Neural progenitor cell (in vitro differentiated cells): Measurements from ENCODE around the gene WWOX. TPM values are rescaled to one million over a fixed set of nuclear protein-coding genes. Genes with fewer than 3 reads are reported as not detected.
A peak's percentile ranks its signal among the peaks of the same experiment; 100 is the strongest.

Experiments used
- DNase-seq: peaks from one replicate; pipeline ENCODE4 v3.0.0-alpha.2; 2016; ENCODE audit warnings: low spot score
- H2AFZ ChIP-seq: fragments of 200-600 bp; sonication (generic); replicated peaks from 2 replicates; pipeline ENCODE4 v1.6.1; 2016; ENCODE audit warnings: antibody characterized with exemption
- H3F3A ChIP-seq: fragments of 200-600 bp; sonication (generic); 2 replicates; pipeline ENCODE4 v1.6.1; 2016; ENCODE audit warnings: antibody characterized with exemption, low read depth
- H3K27ac ChIP-seq: fragments of 200-600 bp; sonication (generic); 2 replicates; pipeline ENCODE4 v1.5.1; 2016; ENCODE audit warnings: mild to moderate bottlenecking
- H3K27me3 ChIP-seq: fragments of 200-600 bp; sonication (generic); 2 replicates; pipeline ENCODE4 v1.6.1; 2016; ENCODE audit warnings: mild to moderate bottlenecking, moderate library complexity
- H3K36me3 ChIP-seq: fragments of 200-600 bp; sonication (generic); 2 replicates; pipeline ENCODE4 v1.5.1; 2016
- H3K4me1 ChIP-seq: fragments of 200-600 bp; sonication (generic); 2 replicates; pipeline ENCODE4 v1.6.1; 2016; ENCODE audit warnings: mixed run types
- H3K4me2 ChIP-seq: fragments of 200-600 bp; sonication (generic); 2 replicates; pipeline ENCODE4 v1.6.1; 2016
- H3K4me3 ChIP-seq: fragments of 200-600 bp; sonication (generic); 2 replicates; pipeline ENCODE4 v1.5.1; 2016
- H3K79me2 ChIP-seq: fragments of 200-600 bp; sonication (generic); 2 replicates; pipeline ENCODE4 v1.6.1; 2016; ENCODE audit warnings: low read depth
- H3K9ac ChIP-seq: fragments of 200-600 bp; sonication (generic); 2 replicates; pipeline ENCODE4 v1.6.1; 2016
- H3K9me3 ChIP-seq: fragments of 200-600 bp; sonication (generic); 2 replicates; pipeline ENCODE4 v1.5.1; 2016; ENCODE audit warnings: low read depth
- H4K20me1 ChIP-seq: fragments of 200-600 bp; sonication (generic); 2 replicates; pipeline ENCODE4 v1.6.1; 2016; ENCODE audit warnings: low read depth
- H3K27ac Mint-ChIP-seq: 3 replicates; pipeline ENCODE4 v1.8.0; 2021; ENCODE audit warnings: mixed read lengths
- H3K27me3 Mint-ChIP-seq: 2 replicates; pipeline ENCODE4 v1.8.0; 2022; ENCODE audit warnings: low read depth, mild to moderate bottlenecking, inconsistent platforms, moderate library complexity, mixed read lengths; ENCODE audit not compliant: insufficient read depth
- H3K36me3 Mint-ChIP-seq: 3 replicates; pipeline ENCODE4 v1.8.0; 2021; ENCODE audit warnings: mixed read lengths
- H3K4me1 Mint-ChIP-seq: 3 replicates; pipeline ENCODE4 v1.8.0; 2021; ENCODE audit warnings: mixed read lengths
- H3K4me3 Mint-ChIP-seq: 3 replicates; pipeline ENCODE4 v1.8.0; 2021; ENCODE audit warnings: mild to moderate bottlenecking, moderate library complexity, mixed read lengths
- H3K9me3 Mint-ChIP-seq: 3 replicates; pipeline ENCODE4 v1.8.0; 2020; ENCODE audit warnings: mixed read lengths
- EZH2 ChIP-seq: fragments of 200-600 bp; sonication (generic); IDR thresholded peaks from 2 replicates; pipeline ENCODE4 v1.6.1; 2017; ENCODE audit warnings: antibody characterized with exemption, mild to moderate bottlenecking, moderate library complexity
- EZH2phosphoT487 ChIP-seq: fragments of 200-600 bp; sonication (generic); IDR thresholded peaks from 2 replicates; pipeline ENCODE4 v1.6.1; 2017; ENCODE audit warnings: antibody characterized with exemption
- total RNA-seq: library from RNA; depleted of rRNA; stranded (reverse); fragments of >200 nt; gene quantifications from 2 replicates; pipeline ENCODE4 v1.2.3, GENCODE V29; 2015; ENCODE audit warnings: low replicate concordance
- TF ChIP-seq, protein P1 (sequence below): fragments of 200-600 bp; sonication (generic); IDR thresholded peaks from 2 replicates; pipeline ENCODE4 v1.5.1; 2017; ENCODE audit warnings: antibody characterized with exemption, mild to moderate bottlenecking

The WWOX gene
- total RNA-seq, 1 donor from 2014 or later, result 63.7 TPM

GRCh38 chr16:78309763-78310162 is 210.3 kb downstream of the WWOX start:
- H3K79me2 ChIP-seq, result no peaks in the 10 kb centered on the region
- H3K27me3 ChIP-seq, result no peaks in the 10 kb centered on the region
- no peaks in the 10 kb centered on the region for H4K20me1 ChIP-seq
- peaks cover 35% of the 10 kb centered on the region for H3K4me1 ChIP-seq
- TF ChIP-seq EZH2phosphoT487 (no peak), EZH2 (no peak)
- TF ChIP-seq, protein P1, sequence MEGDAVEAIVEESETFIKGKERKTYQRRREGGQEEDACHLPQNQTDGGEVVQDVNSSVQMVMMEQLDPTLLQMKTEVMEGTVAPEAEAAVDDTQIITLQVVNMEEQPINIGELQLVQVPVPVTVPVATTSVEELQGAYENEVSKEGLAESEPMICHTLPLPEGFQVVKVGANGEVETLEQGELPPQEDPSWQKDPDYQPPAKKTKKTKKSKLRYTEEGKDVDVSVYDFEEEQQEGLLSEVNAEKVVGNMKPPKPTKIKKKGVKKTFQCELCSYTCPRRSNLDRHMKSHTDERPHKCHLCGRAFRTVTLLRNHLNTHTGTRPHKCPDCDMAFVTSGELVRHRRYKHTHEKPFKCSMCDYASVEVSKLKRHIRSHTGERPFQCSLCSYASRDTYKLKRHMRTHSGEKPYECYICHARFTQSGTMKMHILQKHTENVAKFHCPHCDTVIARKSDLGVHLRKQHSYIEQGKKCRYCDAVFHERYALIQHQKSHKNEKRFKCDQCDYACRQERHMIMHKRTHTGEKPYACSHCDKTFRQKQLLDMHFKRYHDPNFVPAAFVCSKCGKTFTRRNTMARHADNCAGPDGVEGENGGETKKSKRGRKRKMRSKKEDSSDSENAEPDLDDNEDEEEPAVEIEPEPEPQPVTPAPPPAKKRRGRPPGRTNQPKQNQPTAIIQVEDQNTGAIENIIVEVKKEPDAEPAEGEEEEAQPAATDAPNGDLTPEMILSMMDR, result no peak
- H3K27ac Mint-ChIP-seq, result no peak overlapping the region
- no peak overlapping the region for H2AFZ ChIP-seq
- no peaks in the 10 kb centered on the region for H3K36me3 Mint-ChIP-seq
- H3K27me3 Mint-ChIP-seq, result peaks cover 3% of the 10 kb centered on the region
- H3K9me3 Mint-ChIP-seq, result no peaks in the 10 kb centered on the region
- H3K36me3 ChIP-seq, result no peaks in the 10 kb centered on the region
- no peak overlapping the region for H3K27ac ChIP-seq
- H3K4me3 ChIP-seq, result no peak overlapping the region
- no peak overlapping the region for H3K4me2 ChIP-seq
- no peaks in the 10 kb centered on the region for H3F3A ChIP-seq
- no peak for DNase-seq
- H3K9me3 ChIP-seq, result no peaks in the 10 kb centered on the region
- H3K9ac ChIP-seq, result no peak overlapping the region
- H3K4me1 Mint-ChIP-seq, result peaks cover 34% of the 10 kb centered on the region
- H3K4me3 Mint-ChIP-seq, result no peak overlapping the region

GRCh38 chr16:78310196-78310595 is 210.7 kb downstream of the WWOX start:
- Mint-ChIP-seq H3K4me1 (peaks cover 36% of the 10 kb centered on the region), H3K9me3 (no peaks in the 10 kb centered on the region), H3K4me3 (no peak overlapping the region), H3K36me3 (no peaks in the 10 kb centered on the region), H3K27ac (no peak overlapping the region), H3K27me3 (peaks cover 3% of the 10 kb centered on the region)
- no peak overlapping the region for H3K9ac ChIP-seq
- no peak overlapping the region for H3K27ac ChIP-seq
- no peak overlapping the region for H3K4me2 ChIP-seq
- H3K27me3 ChIP-seq, result no peaks in the 10 kb centered on the region
- no peak overlapping the region for H3K4me3 ChIP-seq
- no peaks in the 10 kb centered on the region for H3F3A ChIP-seq
- no peaks in the 10 kb centered on the region for H3K36me3 ChIP-seq
- no peaks in the 10 kb centered on the region for H3K79me2 ChIP-seq
- H3K4me1 ChIP-seq, result peaks cover 35% of the 10 kb centered on the region
- no peak for TF ChIP-seq EZH2
- TF ChIP-seq EZH2phosphoT487, result no peak
- TF ChIP-seq, protein P1, result no peak
- no peaks in the 10 kb centered on the region for H4K20me1 ChIP-seq
- no peaks in the 10 kb centered on the region for H3K9me3 ChIP-seq
- no peak for DNase-seq
- no peak overlapping the region for H2AFZ ChIP-seq

GRCh38 chr16:78310990-78311561 is 211.6 kb downstream of the WWOX start:
- no peak for TF ChIP-seq EZH2phosphoT487
- TF ChIP-seq, protein P1, result no peak
- TF ChIP-seq EZH2, result no peak
- H3K4me1 Mint-ChIP-seq, result peaks cover 40% of the 10 kb centered on the region

More at GRCh38 chr16:78310990-78311561, 211.6 kb downstream of the WWOX start:
- DNase-seq, result peak; percentile 80
- no peak overlapping the region for H3K9ac ChIP-seq
- peak overlapping the region; percentile 7 for H3K4me3 ChIP-seq
- H3K27ac ChIP-seq, result no peak overlapping the region
- Mint-ChIP-seq H3K27ac (peak overlapping the region; percentile 67), H3K36me3 (no peaks in the 10 kb centered on the region), H3K4me3 (peak overlapping the region; percentile 61), H3K27me3 (no peaks in the 10 kb centered on the region), H3K9me3 (no peaks in the 10 kb centered on the region)
- no peaks in the 10 kb centered on the region for H3K36me3 ChIP-seq
- H3K27me3 ChIP-seq, result no peaks in the 10 kb centered on the region
- no peaks in the 10 kb centered on the region for H3K9me3 ChIP-seq
- peaks cover 35% of the 10 kb centered on the region for H3K4me1 ChIP-seq
- H4K20me1 ChIP-seq, result no peaks in the 10 kb centered on the region
- no peak overlapping the region for H2AFZ ChIP-seq
- H3K79me2 ChIP-seq, result no peaks in the 10 kb centered on the region
- no peaks in the 10 kb centered on the region for H3F3A ChIP-seq
- peak overlapping the region; percentile 72 for H3K4me2 ChIP-seq
